T follicular helper cell (primary cell): ENCODE measurements around the gene FHIT.

Source experiments
- DNase-seq: peaks from one replicate; pipeline ENCODE4 v3.0.0-alpha.2; 2020; ENCODE audit warnings: low read depth

The FHIT gene

GRCh38 chr3:60835796-60836195 is 415.5 kb downstream of the FHIT start:
- no peak for DNase-seq

- no peak for DNase-seq
Measured at GRCh38 chr3:60829058-60829457, 422.2 kb downstream of the FHIT start.

- no peak for DNase-seq
Measured at GRCh38 chr3:60827666-60828065, 423.6 kb downstream of the FHIT start.

GRCh38 chr3:60826511-60826910 is 424.7 kb downstream of the FHIT start:
- DNase-seq: no peak

- no peak for DNase-seq
Measured at GRCh38 chr3:60812502-60812901, 438.8 kb downstream of the FHIT start.

GRCh38 chr3:60810881-60811280 is 440.4 kb downstream of the FHIT start:
- DNase-seq: no peak

GRCh38 chr3:60809857-60810610 is 441.2 kb downstream of the FHIT start:
- no peak for DNase-seq

GRCh38 chr3:60803216-60804173 is 447.8 kb downstream of the FHIT start:
- DNase-seq: no peak

GRCh38 chr3:60801307-60801706 is 449.9 kb downstream of the FHIT start:
- no peak for DNase-seq

- no peak for DNase-seq
Measured at GRCh38 chr3:60798456-60798855, 452.8 kb downstream of the FHIT start.

- DNase-seq: no peak
Measured at GRCh38 chr3:60792249-60792852, 458.9 kb downstream of the FHIT start.

GRCh38 chr3:60788185-60788584 is 463.1 kb downstream of the FHIT start:
- no peak for DNase-seq

GRCh38 chr3:60781935-60782334 is 469.3 kb downstream of the FHIT start:
- no peak for DNase-seq

- no peak for DNase-seq
Measured at GRCh38 chr3:60779637-60780036, 471.6 kb downstream of the FHIT start.

- no peak for DNase-seq
Measured at GRCh38 chr3:60775985-60776384, 475.3 kb downstream of the FHIT start.

- DNase-seq: no peak
Measured at GRCh38 chr3:60774617-60775016, 476.6 kb downstream of the FHIT start.

GRCh38 chr3:60772584-60772983 is 478.7 kb downstream of the FHIT start:
- no peak for DNase-seq

- DNase-seq: no peak
Measured at GRCh38 chr3:60771766-60772165, 479.5 kb downstream of the FHIT start.

- DNase-seq: no peak
Measured at GRCh38 chr3:60770532-60770931, 480.7 kb downstream of the FHIT start.

- no peak for DNase-seq
Measured at GRCh38 chr3:60767536-60767935, 483.7 kb downstream of the FHIT start.

GRCh38 chr3:60765776-60766175 is 485.5 kb downstream of the FHIT start:
- no peak for DNase-seq

- DNase-seq: no peak
Measured at GRCh38 chr3:60764870-60765269, 486.4 kb downstream of the FHIT start.

GRCh38 chr3:60760145-60760544 is 491.1 kb downstream of the FHIT start:
- DNase-seq: no peak
